UCSD-AML1 (cell line): ENCODE measurements around the gene ITGB1BP2.
A peak's percentile ranks its signal among the peaks of the same experiment; 100 is the strongest.
"Not testable (repeated sequence)": the region's sequence is repeated elsewhere in the genome, so short reads cannot be mapped to it uniquely, and the experiment has no call there.

Source experiments
- DNase-seq: peaks from one replicate; lab custom pipeline; 2025; ENCODE audit not compliant: unreplicated experiment; lab: John Stamatoyannopoulos, UW

Gene ITGB1BP2

GRCh38 chrX:71301195-71301924 is at the start of gene ITGB1BP2:
Gene ITGB1BP2, plus strand, starts transcription at chrX:71301750. Its CDS starts 57 bp downstream, at chrX:71301807.
- peak; percentile 33 for DNase-seq

DNA sequence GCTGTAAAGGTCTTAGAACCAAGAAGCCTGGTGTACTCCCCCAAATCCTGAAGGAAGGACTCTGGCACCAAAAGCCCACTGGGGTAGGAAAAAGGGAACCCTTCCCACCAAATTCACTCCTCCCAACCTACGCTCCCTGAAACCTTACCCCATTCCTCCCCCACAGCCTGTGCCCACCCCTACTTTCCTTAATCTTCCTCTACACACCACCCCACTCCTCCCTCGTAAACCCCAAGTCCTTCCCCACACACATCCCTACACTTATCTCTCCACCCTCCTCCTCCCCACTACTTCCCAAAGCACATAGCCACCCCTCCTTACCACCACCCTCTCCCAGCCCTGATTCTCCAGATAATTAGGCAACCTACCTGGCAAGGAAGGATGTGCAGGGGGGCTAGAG is 49.3 kb upstream of the ITGB1BP2 start:
- no peak for DNase-seq

- DNase-seq = peak; percentile 64
These were observed 48.1 kb upstream of the ITGB1BP2 start for GRCh38 chrX:71253253-71254091.

DNA sequence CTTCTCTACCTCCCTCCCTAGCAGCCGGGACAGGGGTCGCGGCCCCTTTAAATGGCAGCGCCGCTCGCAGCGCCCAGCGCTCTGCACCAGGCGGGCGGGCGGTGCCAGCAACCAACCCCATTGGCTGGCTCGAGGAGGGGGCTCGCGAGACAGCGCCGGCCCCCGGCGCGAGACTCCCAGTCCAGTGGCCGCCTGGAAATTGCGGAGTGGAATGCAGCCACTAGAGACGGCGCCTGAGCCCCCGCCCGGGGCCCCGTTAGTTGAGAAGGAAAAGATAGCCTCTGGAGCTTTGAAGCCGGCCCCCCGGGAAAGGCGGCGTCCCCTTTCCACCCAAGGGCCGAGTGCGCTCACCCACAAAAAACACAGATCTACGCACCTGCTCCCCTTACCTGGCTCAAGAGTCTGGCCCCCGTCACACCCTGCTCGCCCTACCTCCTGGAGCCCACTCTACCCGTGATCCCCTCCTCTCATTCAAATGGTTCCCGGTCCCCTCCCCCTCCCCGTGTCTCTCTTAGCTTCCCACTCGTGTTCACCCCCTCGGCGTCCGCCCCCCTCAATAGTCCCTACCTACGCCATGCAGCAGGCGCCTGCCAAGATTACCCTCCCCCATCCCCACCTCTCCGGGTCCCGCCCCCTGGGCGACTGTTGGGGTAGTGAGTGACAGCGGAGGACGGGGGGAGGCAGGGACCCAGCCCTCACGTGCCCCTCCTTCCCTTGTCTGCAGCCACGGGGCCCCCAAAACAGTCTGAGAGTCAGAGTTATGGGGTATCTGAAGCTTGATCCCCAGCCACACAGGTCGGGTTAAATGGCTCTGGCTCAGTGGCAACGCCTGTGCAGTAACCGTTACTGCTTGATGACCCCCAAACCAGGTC is 47.2 kb upstream of the ITGB1BP2 start, which contains the start of gene ZMYM3:
Gene ZMYM3, minus strand, starts transcription at position 49 of the 872 bp plus-strand sequence. CDS start 885 bp downstream, outside the sequence.
- peak; percentile 85 for DNase-seq

GRCh38 chrX:71256051-71256450 is 45.5 kb upstream of the ITGB1BP2 start:
- DNase-seq = no peak

- DNase-seq = no peak
These were observed 44.7 kb upstream of the ITGB1BP2 start for GRCh38 chrX:71256856-71257255.

DNA sequence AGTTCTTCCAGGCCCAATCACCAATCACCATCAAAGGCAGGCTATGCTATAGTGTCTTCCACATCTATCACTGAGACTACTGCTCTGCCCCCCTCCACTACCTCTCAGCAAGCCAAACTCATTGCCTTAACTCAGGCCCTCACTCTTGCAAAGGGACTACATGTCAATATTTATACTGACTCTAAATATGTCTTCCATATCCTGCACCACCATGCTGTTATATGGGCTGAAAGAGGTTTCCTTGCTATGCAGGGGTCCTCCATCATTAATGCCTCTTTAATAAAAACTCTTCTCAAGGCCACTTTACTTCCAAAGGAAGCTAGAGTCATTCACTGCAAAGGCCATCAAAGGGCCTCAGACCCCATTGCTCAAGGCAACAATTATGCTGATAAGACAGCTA is 32.9 kb upstream of the ITGB1BP2 start:
- DNase-seq = not testable (repeated sequence)

- no peak for DNase-seq
These were observed 31.7 kb upstream of the ITGB1BP2 start for GRCh38 chrX:71269801-71270395.

- DNase-seq = not testable (repeated sequence)
These were observed 29.2 kb upstream of the ITGB1BP2 start for GRCh38 chrX:71272313-71272712.

GRCh38 chrX:71281300-71281699 is 20.2 kb upstream of the ITGB1BP2 start:
- DNase-seq = not testable (repeated sequence)

DNA sequence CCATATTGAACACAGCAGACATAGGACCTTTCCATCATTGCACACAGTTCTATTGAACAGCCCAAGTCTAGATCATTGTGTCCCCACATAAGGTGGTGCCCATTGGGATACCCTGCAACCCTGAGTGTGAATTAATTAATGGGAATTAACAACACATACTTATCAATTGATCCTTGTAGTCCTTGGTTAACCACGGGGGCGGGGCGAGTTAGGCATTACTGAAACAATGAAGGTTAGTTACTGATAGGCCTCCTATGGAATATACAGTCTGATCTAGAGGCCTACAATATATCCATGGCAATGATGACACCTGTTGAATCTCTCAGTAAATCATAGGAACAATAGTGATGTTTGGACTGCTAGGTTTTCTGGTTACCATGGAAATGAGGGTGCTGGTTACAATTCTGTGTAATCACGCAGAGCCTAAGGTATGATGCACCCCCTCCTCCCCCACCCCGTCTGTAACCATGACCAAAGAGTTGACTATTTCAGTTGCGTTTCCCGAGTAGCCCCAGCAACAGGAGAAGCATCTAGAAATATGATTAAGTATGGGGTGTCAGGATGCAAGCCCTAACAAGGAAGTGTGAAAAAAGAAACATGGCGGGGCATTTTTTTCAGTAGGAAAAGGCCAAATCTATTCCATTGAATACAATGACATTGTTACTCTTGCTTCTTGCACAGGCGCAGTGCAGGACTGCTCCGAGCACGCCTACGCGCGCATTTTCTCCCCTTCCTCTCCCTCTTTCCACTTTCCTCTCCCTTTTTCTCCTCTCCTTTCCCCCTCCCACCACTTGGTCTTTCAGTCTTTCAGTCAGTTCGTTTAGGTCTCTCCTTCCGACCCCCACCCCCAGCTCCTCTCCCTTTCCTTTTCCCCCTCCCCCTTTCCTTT is 18.8 kb upstream of the ITGB1BP2 start:
- no peak for DNase-seq

- peak; percentile 82 for DNase-seq
These were observed 18.0 kb upstream of the ITGB1BP2 start, which contains the start of gene NONO for GRCh38 chrX:71283403-71284143. Gene NONO, plus strand, starts transcription at chrX:71283635. Its CDS starts 7,003 bp downstream, at chrX:71290638.

- DNase-seq = no peak
These were observed 15.6 kb upstream of the ITGB1BP2 start for GRCh38 chrX:71285929-71286328.

DNA sequence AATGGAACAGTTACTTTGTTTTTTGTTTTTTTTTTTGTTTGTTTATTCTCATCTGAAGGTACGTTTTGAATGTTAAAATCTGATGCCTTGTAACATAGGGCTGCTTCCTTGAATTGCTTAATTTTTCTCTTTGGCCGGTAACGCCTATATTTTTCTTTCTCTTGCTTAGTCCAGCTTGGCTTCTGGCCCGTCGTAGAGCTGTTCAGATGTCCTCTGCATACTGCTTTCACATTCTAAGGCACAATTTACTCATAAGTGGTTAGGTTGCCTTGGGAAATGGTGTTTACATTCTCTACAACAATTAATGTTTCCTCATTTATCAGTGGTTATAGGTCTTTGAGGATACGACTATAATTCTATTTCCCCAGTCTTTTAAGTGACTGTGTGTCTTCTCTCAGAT is 10.2 kb upstream of the ITGB1BP2 start:
- DNase-seq = no peak

DNA sequence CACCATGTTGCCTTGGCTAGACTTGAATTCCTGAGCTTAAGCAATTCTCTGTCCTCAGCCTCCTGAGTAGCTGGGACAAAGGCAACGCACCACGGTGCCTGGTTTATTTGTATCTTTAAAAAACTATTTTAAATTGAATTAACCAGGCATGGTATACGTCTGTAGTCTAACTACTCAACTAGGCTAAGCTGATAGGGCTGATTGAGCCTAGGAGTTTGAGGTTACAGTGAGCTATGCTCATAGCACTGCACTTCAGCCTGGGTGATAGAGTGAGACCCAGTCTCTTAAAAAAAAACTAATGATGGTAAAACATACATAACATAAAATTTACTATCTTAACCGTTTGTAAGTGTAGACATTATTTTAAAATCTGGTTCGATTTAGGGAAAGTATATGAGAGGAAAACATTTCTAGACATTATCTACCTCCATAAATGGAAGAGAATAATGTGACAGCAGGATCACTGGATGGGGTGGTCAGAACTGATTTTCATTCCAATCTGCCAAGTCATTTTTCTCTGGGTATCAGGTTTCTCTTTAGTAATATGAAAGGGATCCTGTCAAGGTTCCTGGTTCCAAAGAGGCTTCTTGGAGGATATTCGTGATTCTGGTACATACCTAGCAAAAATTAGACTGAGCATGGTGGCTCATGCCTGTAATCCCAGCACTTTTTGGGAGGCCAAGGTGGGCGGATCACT is 8.7 kb upstream of the ITGB1BP2 start:
- no peak for DNase-seq

GRCh38 chrX:71296806-71297205 is 4.7 kb upstream of the ITGB1BP2 start:
- no peak for DNase-seq

DNA sequence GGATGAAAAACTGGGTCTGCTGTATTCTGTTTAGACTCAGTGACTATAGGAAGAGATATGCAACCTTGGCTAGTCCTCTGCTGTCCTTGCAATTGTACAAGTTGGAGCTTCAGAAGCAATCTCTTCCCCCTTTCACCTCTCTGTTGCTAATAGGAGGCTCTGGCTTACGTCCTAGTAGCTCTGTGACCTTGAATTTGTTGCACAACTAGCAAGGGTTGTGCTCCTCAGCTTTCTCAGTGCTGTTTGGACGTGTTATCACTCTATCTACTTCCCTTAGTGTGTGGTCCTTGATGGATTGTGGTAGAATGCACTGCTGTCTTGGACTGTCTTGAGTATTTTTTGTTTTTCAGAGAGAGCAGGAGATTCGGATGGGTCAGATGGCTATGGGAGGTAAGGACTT is 3.4 kb upstream of the ITGB1BP2 start:
- no peak for DNase-seq

GRCh38 chrX:71300064-71300463 is 1.5 kb upstream of the ITGB1BP2 start:
- not testable (repeated sequence) for DNase-seq
